Activated CD8-positive, alpha-beta memory T cell treated with anti-CD3 and anti-CD28 coated beads, Interleukin-2, amount 10 ng/mL, durations not matched to agents 7 days and 5 days (primary cell): ENCODE results near the gene PSEN2. TPM values are rescaled to one million over a fixed set of nuclear protein-coding genes. Genes with fewer than 3 reads are reported as not detected.

Source experiments
- ATAC-seq: fragments of 150-1000 bp; cut with Tn5 transposase; one replicate; pipeline ENCODE4 v1.10.0; 2021; ENCODE audit warnings: moderate library complexity
- CTCF ChIA-PET: fragments of 350-600 bp; sonication (Branson Sonifier 250); formaldehyde crosslinking; loops from one replicate; lab custom pipeline; 2021; ENCODE audit warnings: antibody characterized with exemption; lab: Charles Lee
- DNase-seq: peaks from one replicate; pipeline ENCODE4 v3.0.0-alpha.2; 2020
- H3K27ac Mint-ChIP-seq: one replicate; pipeline ENCODE4 v1.8.0; 2021; ENCODE audit warnings: mild to moderate bottlenecking, mixed read lengths
- H3K27me3 Mint-ChIP-seq: one replicate; pipeline ENCODE4 v1.8.0; 2021; ENCODE audit warnings: mixed read lengths
- H3K36me3 Mint-ChIP-seq: one replicate; pipeline ENCODE4 v1.8.0; 2021; ENCODE audit warnings: mild to moderate bottlenecking, mixed read lengths
- H3K4me1 Mint-ChIP-seq: one replicate; pipeline ENCODE4 v1.8.0; 2021; ENCODE audit warnings: mixed read lengths
- H3K4me3 Mint-ChIP-seq: one replicate; pipeline ENCODE4 v1.8.0; 2021; ENCODE audit warnings: mild to moderate bottlenecking, moderate library complexity, mixed read lengths
- H3K9me3 Mint-ChIP-seq: one replicate; pipeline ENCODE4 v1.8.0; 2022; ENCODE audit warnings: low read depth, mixed read lengths
- total RNA-seq, 2 experiments: library from RNA; stranded (reverse); gene quantifications; one replicate each; pipeline ENCODE4 v1.2.3, GENCODE V29; 2021

Gene PSEN2
- total RNA-seq, 2 experiments from 2014 or later, result 8.0 to 11.2 TPM

- CTCF ChIA-PET, result interaction anchor here (1.4 kb wide), 1 partner anchor 36 kb away, joined by 3 read pairs; no protein-coding TSS in a partner anchor
- H3K36me3 Mint-ChIP-seq, result no peaks in the 10 kb centered on the region
These were observed 403 bp upstream of the PSEN2 start for GRCh38 chr1:226870026-226870400.

GRCh38 chr1:226871636-226872327 is 1.4 kb downstream of the PSEN2 start:
- no peak overlapping the region for H3K27ac Mint-ChIP-seq
- ATAC-seq (no peak), DNase-seq (peak; percentile 27)
- peaks cover 20% of the 10 kb centered on the region for H3K4me1 Mint-ChIP-seq
- H3K4me3 Mint-ChIP-seq, result peak overlapping the region; percentile 71
- peaks cover 3% of the 10 kb centered on the region for H3K27me3 Mint-ChIP-seq
- CTCF ChIA-PET, result interaction anchor here (1.0 kb wide), 1 partner anchor 160 kb away, joined by 3 read pairs; no protein-coding TSS in a partner anchor
- H3K36me3 Mint-ChIP-seq, result no peaks in the 10 kb centered on the region
- H3K9me3 Mint-ChIP-seq, result no peaks in the 10 kb centered on the region

More at GRCh38 chr1:226870026-226870400, 403 bp upstream of the PSEN2 start:
- DNase-seq (no peak), ATAC-seq (no peak)
- peak overlapping the region; percentile 69 for H3K4me3 Mint-ChIP-seq
- no peaks in the 10 kb centered on the region for H3K9me3 Mint-ChIP-seq
- H3K4me1 Mint-ChIP-seq, result peaks cover 20% of the 10 kb centered on the region
- H3K27me3 Mint-ChIP-seq, result peaks cover 6% of the 10 kb centered on the region
- H3K27ac Mint-ChIP-seq, result no peak overlapping the region

DNA sequence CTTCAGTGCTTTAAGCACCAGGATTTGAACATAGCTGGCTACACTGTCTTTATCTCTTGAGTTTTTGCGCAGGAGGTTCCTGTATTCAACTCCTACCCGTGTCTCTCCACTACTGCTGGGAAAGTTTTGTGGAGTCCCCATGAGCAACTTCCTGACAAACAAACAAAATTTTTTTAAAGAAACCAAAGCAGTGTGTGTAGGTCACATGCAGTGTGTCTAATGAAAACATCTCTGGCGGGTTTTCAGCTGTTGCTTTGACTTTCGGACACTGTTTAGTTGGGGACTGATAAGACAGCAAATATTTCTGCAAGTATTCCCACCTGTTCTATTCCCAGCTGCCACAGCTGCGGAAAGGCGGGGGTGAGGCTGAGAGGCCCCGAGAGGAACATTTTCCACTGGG is 2.0 kb downstream of the PSEN2 start:
- Mint-ChIP-seq H3K36me3 (no peaks in the 10 kb centered on the region), H3K4me1 (peaks cover 20% of the 10 kb centered on the region), H3K4me3 (no peak overlapping the region), H3K27me3 (peaks cover 3% of the 10 kb centered on the region), H3K27ac (no peak overlapping the region), H3K9me3 (no peaks in the 10 kb centered on the region)
- CTCF ChIA-PET, result no interaction called here
- no peak for ATAC-seq
- peak; percentile 30 for DNase-seq

- no peaks in the 10 kb centered on the region for H3K9me3 Mint-ChIP-seq
- no peak overlapping the region for H3K27ac Mint-ChIP-seq
- H3K36me3 Mint-ChIP-seq, result no peaks in the 10 kb centered on the region
These were observed 3.6 kb downstream of the PSEN2 start for GRCh38 chr1:226873771-226874578.

GRCh38 chr1:226874579-226875425 is 4.4 kb downstream of the PSEN2 start:
- Mint-ChIP-seq H3K27ac (no peak overlapping the region), H3K36me3 (peaks cover 2% of the 10 kb centered on the region), H3K27me3 (no peaks in the 10 kb centered on the region), H3K4me3 (no peak overlapping the region), H3K4me1 (peaks cover 15% of the 10 kb centered on the region), H3K9me3 (no peaks in the 10 kb centered on the region)
- DNase-seq, result peak; percentile 34
- CTCF ChIA-PET, result no interaction called here
- ATAC-seq, result no peak

More at GRCh38 chr1:226873771-226874578, 3.6 kb downstream of the PSEN2 start:
- Mint-ChIP-seq H3K27me3 (no peaks in the 10 kb centered on the region), H3K4me1 (peaks cover 20% of the 10 kb centered on the region), H3K4me3 (no peak overlapping the region)
- ATAC-seq, result no peak
- CTCF ChIA-PET, result no interaction called here
- peak; percentile 32 for DNase-seq

DNA sequence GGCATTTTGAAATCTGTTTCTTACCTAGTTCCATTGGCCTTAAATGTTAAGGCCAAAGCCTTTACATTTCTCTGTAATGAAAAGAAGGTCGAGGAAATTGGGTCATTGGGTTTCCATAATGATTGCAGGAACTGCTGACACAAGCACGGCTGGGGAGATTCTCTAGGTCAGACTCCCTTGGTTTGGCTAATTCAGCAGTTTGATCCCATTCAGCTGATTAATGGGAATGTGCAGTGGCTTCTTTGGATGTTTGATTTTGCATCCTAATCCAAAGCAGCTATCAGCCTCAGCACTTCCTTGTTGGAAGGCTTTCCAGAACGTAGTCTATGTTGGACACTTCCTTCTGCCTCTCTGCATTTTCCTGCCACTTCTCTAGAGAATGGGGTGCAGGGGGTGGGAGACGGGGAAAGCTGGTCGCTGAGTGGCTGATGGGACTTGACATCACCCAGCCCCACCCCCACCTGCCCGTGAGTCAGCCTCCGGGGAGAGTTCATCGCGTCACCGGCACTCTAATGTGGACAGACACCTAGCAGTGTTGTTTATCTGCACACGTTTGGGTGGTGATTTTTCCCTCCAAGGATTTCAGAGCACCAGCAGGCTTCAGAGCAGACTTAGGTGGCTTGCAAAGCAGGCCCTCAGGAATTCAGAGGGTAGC is 5.4 kb downstream of the PSEN2 start:
- ATAC-seq (no peak), DNase-seq (peak; percentile 36)
- Mint-ChIP-seq H3K27me3 (no peaks in the 10 kb centered on the region), H3K27ac (no peak overlapping the region), H3K36me3 (peaks cover 4% of the 10 kb centered on the region), H3K9me3 (no peaks in the 10 kb centered on the region), H3K4me1 (peaks cover 11% of the 10 kb centered on the region), H3K4me3 (no peak overlapping the region)
- CTCF ChIA-PET, result no interaction called here

- Mint-ChIP-seq H3K27ac (no peak overlapping the region), H3K36me3 (peaks cover 9% of the 10 kb centered on the region), H3K27me3 (no peaks in the 10 kb centered on the region)
These were observed 7.3 kb downstream of the PSEN2 start for GRCh38 chr1:226877669-226878068.

GRCh38 chr1:226880372-226881287 is 10.2 kb downstream of the PSEN2 start:
- H3K4me1 Mint-ChIP-seq, result peaks cover 47% of the 10 kb centered on the region
- H3K27me3 Mint-ChIP-seq, result no peaks in the 10 kb centered on the region
- H3K27ac Mint-ChIP-seq, result peak overlapping the region; percentile 21
- no peak overlapping the region for H3K4me3 Mint-ChIP-seq
- H3K36me3 Mint-ChIP-seq, result peaks cover 11% of the 10 kb centered on the region
- no peaks in the 10 kb centered on the region for H3K9me3 Mint-ChIP-seq
- no peak for ATAC-seq
- no peak for DNase-seq
- CTCF ChIA-PET, result no interaction called here

More at GRCh38 chr1:226877669-226878068, 7.3 kb downstream of the PSEN2 start:
- CTCF ChIA-PET, result no interaction called here
- no peak for ATAC-seq
- DNase-seq, result peak; percentile 34
- Mint-ChIP-seq H3K4me1 (peaks cover 18% of the 10 kb centered on the region), H3K9me3 (no peaks in the 10 kb centered on the region), H3K4me3 (no peak overlapping the region)

GRCh38 chr1:226881515-226882185 is 11.2 kb downstream of the PSEN2 start:
- H3K36me3 Mint-ChIP-seq, result peaks cover 13% of the 10 kb centered on the region
- H3K27ac Mint-ChIP-seq, result peak overlapping the region; percentile 92
- no peak overlapping the region for H3K4me3 Mint-ChIP-seq
- no peaks in the 10 kb centered on the region for H3K27me3 Mint-ChIP-seq
- peaks cover 55% of the 10 kb centered on the region for H3K4me1 Mint-ChIP-seq
- ATAC-seq, result no peak
- H3K9me3 Mint-ChIP-seq, result no peaks in the 10 kb centered on the region
- CTCF ChIA-PET, result no interaction called here
- DNase-seq, result no peak

DNA sequence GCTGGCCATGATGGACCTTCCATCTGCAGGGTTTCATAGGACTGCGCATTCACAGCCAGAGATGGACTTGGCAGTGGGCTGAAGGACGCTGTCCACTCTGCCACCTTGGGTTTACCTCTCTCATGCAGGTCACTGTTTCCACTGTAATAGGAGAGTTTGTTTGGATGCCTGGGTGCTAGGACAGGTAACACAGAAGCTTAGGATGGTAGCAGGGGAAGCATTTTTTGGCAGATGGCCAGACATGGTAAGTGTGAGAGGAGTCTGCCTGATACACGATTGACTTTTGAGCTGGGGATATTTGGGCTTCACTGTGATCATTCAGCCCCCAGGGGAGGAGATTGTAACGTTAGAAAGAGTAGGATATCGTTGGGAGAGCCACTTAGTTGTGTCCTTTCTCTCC is 11.8 kb downstream of the PSEN2 start:
- no peaks in the 10 kb centered on the region for H3K9me3 Mint-ChIP-seq
- ATAC-seq, result peak; percentile 21
- no peak for DNase-seq
- H3K36me3 Mint-ChIP-seq, result peaks cover 13% of the 10 kb centered on the region
- peaks cover 55% of the 10 kb centered on the region for H3K4me1 Mint-ChIP-seq
- CTCF ChIA-PET, result interaction anchor here (1.2 to 1.5 kb wide), 4 partner anchors 41 to 256 kb away, joined by 3 to 7 read pairs (median 5); partner anchors contain the start of gene COQ8A
- peak overlapping the region; percentile 92 for H3K27ac Mint-ChIP-seq
- no peaks in the 10 kb centered on the region for H3K27me3 Mint-ChIP-seq
- H3K4me3 Mint-ChIP-seq, result peak overlapping the region; percentile 68

DNA sequence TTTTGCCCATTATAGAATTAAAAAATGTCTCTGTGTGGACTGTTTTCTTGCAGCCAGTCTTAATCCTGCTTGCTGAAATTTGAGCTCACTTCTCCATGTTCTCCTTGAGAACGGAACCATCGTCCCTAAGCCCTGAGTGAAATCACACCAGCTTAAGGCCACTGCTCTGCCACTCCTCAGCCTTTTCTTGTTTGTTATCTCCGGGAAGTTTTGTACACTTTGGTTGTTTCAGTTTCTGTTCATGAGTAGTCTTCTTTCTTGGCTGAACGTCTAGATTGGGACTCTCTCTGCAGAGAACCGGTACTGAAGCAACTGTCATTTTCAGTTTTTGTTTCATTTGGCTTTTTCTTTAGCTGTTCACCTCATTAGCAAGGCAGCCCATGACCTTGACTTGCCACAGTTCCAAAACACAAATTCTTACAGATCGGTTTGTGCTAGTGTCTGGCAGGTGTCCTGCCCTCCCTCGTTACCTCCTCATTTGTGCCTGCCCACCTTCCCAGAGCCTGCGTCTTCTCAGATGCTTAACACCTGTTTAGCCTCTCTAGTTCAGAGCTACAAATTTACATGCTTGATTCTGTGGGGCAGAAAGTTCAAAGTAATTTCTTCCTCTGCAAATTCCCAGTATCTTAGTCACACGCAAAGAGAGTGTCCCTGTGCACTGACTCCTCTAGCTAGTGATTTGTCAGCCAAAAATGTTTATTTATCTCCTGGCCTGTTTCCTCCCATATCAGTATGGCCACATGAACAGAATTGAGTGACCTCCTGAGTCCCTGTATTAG is 12.4 kb downstream of the PSEN2 start:
- no peaks in the 10 kb centered on the region for H3K27me3 Mint-ChIP-seq
- H3K4me3 Mint-ChIP-seq, result peak overlapping the region; percentile 68
- H3K9me3 Mint-ChIP-seq, result no peaks in the 10 kb centered on the region
- ATAC-seq (peak; percentile 92), DNase-seq (peak; percentile 61)
- H3K4me1 Mint-ChIP-seq, result peaks cover 55% of the 10 kb centered on the region
- peak overlapping the region; percentile 92 for H3K27ac Mint-ChIP-seq
- CTCF ChIA-PET, result interaction anchor here (0.8 to 1.5 kb wide), 6 partner anchors 20 to 256 kb away, joined by 3 to 7 read pairs (median 3); partner anchors contain the start of gene COQ8A
- H3K36me3 Mint-ChIP-seq, result peaks cover 13% of the 10 kb centered on the region
